Glomerular endothelial cell (primary cell): ENCODE measurements around the gene CTRL. TPM values are rescaled to one million over a fixed set of nuclear protein-coding genes. Genes with fewer than 3 reads are reported as not detected.

ENCODE experiments used
- DNase-seq: peaks from one replicate; pipeline ENCODE4 v3.0.0-alpha.2; 2011; ENCODE audit warnings: low read depth, low spot score; ENCODE audit errors: extremely low read depth
- total RNA-seq: library from RNA; depleted of rRNA; stranded (reverse); fragments of >200 nt; gene quantifications from 2 replicates; pipeline ENCODE4 v1.2.3, GENCODE V29; 2015

Gene CTRL
- total RNA-seq, 1 donor from 2014 or later: 0.12 TPM

DNA sequence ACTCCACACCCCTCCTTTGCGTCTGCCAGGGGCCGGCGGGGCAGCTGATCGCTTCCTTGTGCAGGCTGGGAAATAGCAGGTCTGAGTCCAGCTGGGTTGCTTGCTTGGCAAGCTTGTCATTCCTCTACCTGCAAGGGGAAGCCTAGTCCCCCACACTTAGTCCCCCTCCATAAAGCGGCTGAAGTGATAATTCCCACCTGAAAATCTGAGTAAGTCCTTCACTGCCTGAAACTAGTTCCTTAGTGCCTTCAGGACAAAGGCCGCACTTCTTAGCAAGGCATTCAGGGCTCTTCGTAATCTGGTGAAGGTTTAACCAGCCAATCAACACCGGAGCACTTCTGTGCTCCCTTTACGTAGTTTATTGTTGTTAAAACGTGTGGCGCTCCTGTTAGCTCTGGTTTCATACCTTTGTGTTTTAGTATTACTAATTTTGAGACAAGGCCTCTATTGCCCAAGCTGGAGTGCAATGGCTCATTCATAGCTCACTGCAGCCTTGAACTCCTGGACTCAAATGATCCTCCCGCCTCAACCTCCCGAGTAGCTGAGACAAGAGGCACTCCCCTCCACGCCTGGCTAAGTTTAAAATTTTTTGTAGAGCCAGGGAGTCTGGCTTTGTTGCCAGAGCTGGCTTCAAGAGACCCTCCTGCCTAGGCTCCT, 37.8 kb downstream of the CTRL start:
- DNase-seq: no peak

GRCh38 chr16:67892899-67893742, 38.5 kb downstream of the CTRL start, which contains the start of gene PSKH1:
PSKH1 (plus strand) TSS chr16:67893254; CDS start chr16:67908750, 15,496 bp downstream.
- DNase-seq: no peak

GRCh38 chr16:67892375-67892774, 39.3 kb downstream of the CTRL start:
- no peak for DNase-seq

DNA sequence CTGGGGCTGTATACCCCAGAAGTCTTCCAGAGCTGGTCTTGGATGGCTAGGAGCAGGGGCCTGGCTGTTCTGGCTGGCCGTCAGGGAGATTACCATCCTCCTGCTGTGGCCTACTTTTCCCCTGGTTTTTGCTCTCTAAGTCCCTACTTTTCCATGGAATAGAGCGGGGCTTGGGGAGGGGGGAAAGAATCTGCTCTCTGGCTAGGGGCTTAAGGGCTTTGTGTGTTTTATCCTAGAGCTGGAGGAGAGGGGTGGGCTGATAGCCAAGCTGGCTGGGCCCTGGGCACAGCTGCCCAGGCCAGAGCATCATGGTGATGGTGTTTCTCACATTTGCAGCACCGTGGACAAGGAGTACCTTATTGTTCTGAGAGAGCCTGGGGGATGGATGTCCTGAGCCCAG, 43.3 kb downstream of the CTRL start:
- DNase-seq: no peak

DNA sequence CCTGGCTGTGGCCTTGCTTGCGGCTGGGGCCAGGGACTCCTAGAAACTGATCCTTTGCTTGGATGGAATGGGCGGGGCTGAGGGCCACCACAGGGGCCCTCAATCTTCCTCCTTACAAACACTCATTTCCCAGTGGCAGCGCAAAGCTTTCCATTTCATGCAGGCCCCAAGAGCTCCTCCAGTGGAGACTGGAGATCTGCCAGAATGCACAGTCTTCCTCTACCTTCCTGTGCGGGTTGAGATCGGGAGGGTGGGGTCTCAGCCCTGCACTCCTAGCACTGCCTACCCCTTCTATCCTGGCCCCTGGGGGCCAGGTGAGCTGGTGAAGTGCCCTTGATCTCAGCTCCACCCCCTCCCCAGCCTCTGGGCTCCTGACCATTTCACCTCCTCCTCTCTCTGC, 45.3 kb downstream of the CTRL start:
- DNase-seq: no peak

DNA sequence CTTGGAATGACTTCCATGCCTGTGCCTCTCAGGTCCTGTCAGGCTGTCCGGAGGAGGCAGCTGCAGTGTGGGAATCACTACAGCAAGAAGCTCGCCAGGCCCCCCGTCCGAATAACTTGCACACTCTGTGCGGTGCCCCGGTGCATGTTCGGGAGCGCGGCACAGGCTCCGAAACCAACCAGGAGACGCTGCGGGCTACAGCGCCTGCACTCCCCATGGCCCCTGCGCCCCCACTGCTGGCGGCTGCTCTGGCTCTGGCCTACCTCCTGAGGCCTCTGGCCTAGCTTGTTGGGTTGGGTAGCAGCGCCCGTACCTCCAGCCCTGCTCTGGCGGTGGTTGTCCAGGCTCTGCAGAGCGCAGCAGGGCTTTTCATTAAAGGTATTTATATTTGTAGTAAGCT, 45.7 kb downstream of the CTRL start:
- DNase-seq: no peak

- no peak for DNase-seq
Observed at GRCh38 chr16:67885545-67885944, 46.1 kb downstream of the CTRL start.

- no peak for DNase-seq
Observed at GRCh38 chr16:67884684-67885083, 47.0 kb downstream of the CTRL start, which contains the start of gene NRN1L. NRN1L (plus strand) TSS chr16:67884885; CDS start chr16:67884904, 19 bp downstream.

GRCh38 chr16:67883872-67884261, 47.8 kb downstream of the CTRL start:
- no peak for DNase-seq

DNA sequence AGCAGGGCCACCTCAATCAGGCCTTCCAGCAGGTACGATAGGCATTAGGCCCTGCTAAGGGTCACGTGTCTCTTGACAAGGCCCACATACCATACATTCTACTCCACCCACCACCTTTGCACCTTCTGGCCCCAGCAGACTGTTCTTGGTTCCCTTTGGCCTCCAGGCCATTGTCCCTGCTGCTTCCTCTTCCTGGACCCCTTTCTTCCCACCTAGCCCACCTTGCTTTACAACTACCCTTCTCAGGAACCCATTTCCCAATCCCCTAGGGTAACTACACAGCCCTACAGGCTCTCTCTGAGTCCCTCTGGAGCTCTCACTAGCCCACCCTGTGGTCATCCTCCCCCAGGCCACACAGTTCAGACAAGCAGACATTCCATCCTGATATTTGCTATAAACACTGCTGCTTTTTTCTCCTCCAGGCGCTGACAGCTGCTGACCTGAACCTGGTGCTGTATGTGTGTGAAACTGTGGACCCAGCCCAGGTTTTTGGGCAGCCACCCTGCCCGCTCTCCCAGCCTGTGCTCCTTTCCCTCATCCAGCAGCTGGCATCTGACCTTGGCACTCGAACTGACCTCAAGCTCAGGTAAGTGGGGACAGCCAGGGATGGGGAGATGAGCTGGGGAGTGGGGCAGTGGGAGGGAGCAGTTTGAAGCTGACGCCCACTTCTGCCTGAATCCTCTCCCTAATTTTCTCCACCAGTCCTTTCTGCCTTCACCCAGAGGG, 48.4 kb downstream of the CTRL start:
- DNase-seq: no peak

DNA sequence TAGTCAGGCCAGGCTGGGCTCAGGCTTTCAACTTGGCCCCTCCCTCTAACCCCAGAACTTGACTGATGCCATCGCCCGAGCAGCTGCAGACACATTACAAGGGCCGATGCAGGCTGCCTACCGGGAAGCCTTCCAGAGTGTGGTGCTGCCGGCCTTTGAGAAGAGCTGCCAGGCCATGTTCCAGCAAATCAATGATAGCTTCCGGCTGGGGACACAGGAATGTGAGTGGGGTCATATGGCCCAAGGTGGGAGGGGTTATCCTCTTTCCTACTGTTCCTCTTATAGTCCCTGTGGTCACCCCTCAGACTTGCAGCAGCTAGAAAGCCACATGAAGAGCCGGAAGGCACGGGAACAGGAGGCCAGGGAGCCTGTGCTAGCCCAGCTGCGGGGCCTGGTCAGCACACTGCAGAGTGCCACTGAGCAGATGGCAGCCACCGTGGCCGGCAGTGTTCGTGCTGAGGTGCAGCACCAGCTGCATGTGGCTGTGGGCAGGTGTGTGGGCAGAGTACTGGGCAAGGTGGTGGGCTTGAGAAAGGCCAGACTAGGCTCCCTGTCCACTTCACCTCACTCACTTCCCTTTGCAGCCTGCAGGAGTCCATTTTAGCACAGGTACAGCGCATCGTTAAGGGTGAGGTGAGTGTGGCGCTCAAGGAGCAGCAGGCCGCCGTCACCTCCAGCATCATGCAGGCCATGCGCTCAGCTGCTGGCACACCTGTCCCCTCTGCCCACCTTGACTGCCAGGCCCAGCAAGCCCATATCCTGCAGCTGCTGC, 49.1 kb downstream of the CTRL start:
- no peak for DNase-seq

GRCh38 chr16:67881621-67882161, 50.0 kb downstream of the CTRL start:
- DNase-seq: no peak

- DNase-seq: no peak
Observed at GRCh38 chr16:67880584-67880983, 51.1 kb downstream of the CTRL start.

GRCh38 chr16:67879936-67880335, 51.7 kb downstream of the CTRL start:
- DNase-seq: no peak

Other genes starting within 250 kb of the CTRL start
- 31.5 and 35.7 TPM in 2 replicates for gene GFOD2, start 212.5 kb downstream of the CTRL start, total RNA-seq
- gene RANBP10, start 125.3 kb downstream of the CTRL start, total RNA-seq: 9.2 and 15.5 TPM in 2 replicates
- 0.39 and 0.88 TPM in 2 replicates for gene TSNAXIP1, start 125.0 kb downstream of the CTRL start, total RNA-seq
- 30.8 and 36.8 TPM in 2 replicates for gene THAP11, start 89.5 kb downstream of the CTRL start, total RNA-seq
- gene NUTF2, start 84.9 kb downstream of the CTRL start, total RNA-seq: 253 and 269 TPM in 2 replicates
- 46.0 and 48.5 TPM in 2 replicates for gene CENPT, start 84.2 kb downstream of the CTRL start, total RNA-seq
- 73.3 and 75.7 TPM in 2 replicates for gene EDC4, start 58.8 kb downstream of the CTRL start, total RNA-seq
- 0.76 and 1.3 TPM in 2 replicates for gene NRN1L, start 47.0 kb downstream of the CTRL start, total RNA-seq
- 22.4 and 36.7 TPM in 2 replicates for gene PSKH1, start 38.6 kb downstream of the CTRL start, total RNA-seq
- 70.6 and 77.1 TPM in 2 replicates for gene PSMB10, start 5.0 kb upstream of the CTRL start, total RNA-seq
- 8.0 and 20.0 TPM in 2 replicates for gene LCAT, start 12.3 kb upstream of the CTRL start, total RNA-seq
- gene SLC12A4, start 36.8 kb upstream of the CTRL start, total RNA-seq: 44.6 and 99.8 TPM in 2 replicates
- gene DPEP3, start 48.6 kb upstream of the CTRL start, total RNA-seq: not detected in 2 replicates
- 0.23 TPM in 1 of 2 replicates, not detected in the other for gene DPEP2, start 67.6 kb upstream of the CTRL start, total RNA-seq
- not detected in 2 replicates for gene DPEP2NB, start 84.0 kb upstream of the CTRL start, total RNA-seq
- gene DDX28, start 91.4 kb upstream of the CTRL start, total RNA-seq: 5.3 and 7.5 TPM in 2 replicates
- gene DUS2, start 91.4 kb upstream of the CTRL start, total RNA-seq: 10.9 and 12.4 TPM in 2 replicates
- 17.1 and 22.8 TPM in 2 replicates for gene NFATC3, start 153.5 kb upstream of the CTRL start, total RNA-seq